ENCODE data around the gene FTCD. TPM values are rescaled to one million over a fixed set of nuclear protein-coding genes. Genes with fewer than 3 reads are reported as not detected.

The FTCD gene
- total and polyA plus RNA-seq, 2 of the 4 experiments (the other 2 are of a cell fraction) = 0.55 TPM; not detected in 1

- Histone ChIP-seq H2BK15ac (ENCODE audit: low read depth, low read length) (no peak overlapping the region), H2AFZ (replicated peaks; ENCODE audit: low read length, poor library complexity) (peak overlapping the region; percentile 26), H2BK20ac (ENCODE audit: low read depth, low read length) (no peak overlapping the region), H2BK5ac (ENCODE audit: low read depth, low read length, poor library complexity, severe bottlenecking) (no peak overlapping the region), H3K18ac (ENCODE audit: low read depth, low read length) (no peak overlapping the region), H3K4me2 (ENCODE audit: low read depth, low read length) (no peak overlapping the region), H2AK5ac (ENCODE audit: low read depth, low read length) (no peak overlapping the region), H4K91ac (ENCODE audit: insufficient read depth, low read depth, low read length) (no peak overlapping the region), H3K9ac (ENCODE audit: low read depth, low read length) (no peak overlapping the region), H4K8ac (ENCODE audit: low read depth in 2 of 2, low read length in 2 of 2) (no peak overlapping the region), H3K4ac (ENCODE audit: low read depth, low read length) (no peak overlapping the region), H3K56ac (ENCODE audit: extremely low read depth, insufficient read depth, low read length) (no peak overlapping the region), H4K5ac (ENCODE audit: low read depth, low read length) (no peak overlapping the region), H3K27me3 (ENCODE audit: control insufficient read depth, insufficient read depth, low read length) (no peaks in the 10 kb centered on the region), H3K27ac (ENCODE audit: insufficient read depth, low read length) (peak overlapping the region; percentile 1; the same call in 1 of the 2 replicates), H3K4me1 (ENCODE audit: control insufficient read depth, insufficient read depth, low read length) (peaks cover 4% of the 10 kb centered on the region), H2BK120ac (ENCODE audit: low read depth, low read length) (no peak overlapping the region), H3K23ac (ENCODE audit: low read depth, low read length) (no peak overlapping the region), H3K14ac (replicated peaks; ENCODE audit: low read depth, low read length) (no peak overlapping the region), H3K9me1 (ENCODE audit: insufficient read depth, low read length) (peaks cover 4% of the 10 kb centered on the region; the same call in 1 of the 2 replicates), H3K9me3 (ENCODE audit: control insufficient read depth, insufficient read depth, low read length) (peaks cover 8% of the 10 kb centered on the region), H4K20me1 (ENCODE audit: insufficient read depth, low read length) (peaks cover 87% of the 10 kb centered on the region), H3K79me1 (ENCODE audit: low read depth in 1 of 2, low read length in 2 of 2) (peaks cover 23 to 66% of the 10 kb centered on the region in 2 experiments), H3K4me3 (ENCODE audit: insufficient read depth, low read depth, low read length) (no peak overlapping the region), H2AK9ac (replicated peaks; ENCODE audit: low read depth, low read length, poor library complexity) (no peak overlapping the region), H3K36me3 (ENCODE audit: control insufficient read depth, insufficient read depth, low read length) (peaks cover 73% of the 10 kb centered on the region)
- TF ChIP-seq, protein P1, sequence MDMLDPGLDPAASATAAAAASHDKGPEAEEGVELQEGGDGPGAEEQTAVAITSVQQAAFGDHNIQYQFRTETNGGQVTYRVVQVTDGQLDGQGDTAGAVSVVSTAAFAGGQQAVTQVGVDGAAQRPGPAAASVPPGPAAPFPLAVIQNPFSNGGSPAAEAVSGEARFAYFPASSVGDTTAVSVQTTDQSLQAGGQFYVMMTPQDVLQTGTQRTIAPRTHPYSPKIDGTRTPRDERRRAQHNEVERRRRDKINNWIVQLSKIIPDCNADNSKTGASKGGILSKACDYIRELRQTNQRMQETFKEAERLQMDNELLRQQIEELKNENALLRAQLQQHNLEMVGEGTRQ (IDR thresholded peaks at IDR 0.05; ENCODE audit: low read depth, low read length) = no peak
- TF ChIP-seq RAD21 (IDR thresholded peaks at IDR 0.05; ENCODE audit: low read length) (no peak), MAFK (IDR thresholded peaks at IDR 0.05; ENCODE audit: low read depth, low read length) (no peak), RCOR1 (IDR thresholded peaks at IDR 0.05; ENCODE audit: insufficient replicate concordance, low read length) (no peak), FOS (IDR thresholded peaks at IDR 0.05; ENCODE audit: low read depth, low read length) (no peak), CHD1 (IDR thresholded peaks at IDR 0.05; ENCODE audit: low read depth, low read length) (no peak), RFX5 (IDR thresholded peaks at IDR 0.05; ENCODE audit: low read depth, low read length) (no peak), CEBPB (IDR thresholded peaks at IDR 0.05; ENCODE audit: low read depth, low read length) (no peak), POLR2A (IDR thresholded peaks at IDR 0.05; ENCODE audit: low read depth, low read length) (no peak), MXI1 (IDR thresholded peaks at IDR 0.05; ENCODE audit: borderline replicate concordance, low read depth, low read length) (no peak), ELK1 (IDR thresholded peaks at IDR 0.05; ENCODE audit: borderline replicate concordance, low read depth, low read length) (no peak), MAZ (IDR thresholded peaks at IDR 0.05; ENCODE audit: borderline replicate concordance, low read depth, low read length) (no peak)
- TF ChIP-seq, protein P2, sequence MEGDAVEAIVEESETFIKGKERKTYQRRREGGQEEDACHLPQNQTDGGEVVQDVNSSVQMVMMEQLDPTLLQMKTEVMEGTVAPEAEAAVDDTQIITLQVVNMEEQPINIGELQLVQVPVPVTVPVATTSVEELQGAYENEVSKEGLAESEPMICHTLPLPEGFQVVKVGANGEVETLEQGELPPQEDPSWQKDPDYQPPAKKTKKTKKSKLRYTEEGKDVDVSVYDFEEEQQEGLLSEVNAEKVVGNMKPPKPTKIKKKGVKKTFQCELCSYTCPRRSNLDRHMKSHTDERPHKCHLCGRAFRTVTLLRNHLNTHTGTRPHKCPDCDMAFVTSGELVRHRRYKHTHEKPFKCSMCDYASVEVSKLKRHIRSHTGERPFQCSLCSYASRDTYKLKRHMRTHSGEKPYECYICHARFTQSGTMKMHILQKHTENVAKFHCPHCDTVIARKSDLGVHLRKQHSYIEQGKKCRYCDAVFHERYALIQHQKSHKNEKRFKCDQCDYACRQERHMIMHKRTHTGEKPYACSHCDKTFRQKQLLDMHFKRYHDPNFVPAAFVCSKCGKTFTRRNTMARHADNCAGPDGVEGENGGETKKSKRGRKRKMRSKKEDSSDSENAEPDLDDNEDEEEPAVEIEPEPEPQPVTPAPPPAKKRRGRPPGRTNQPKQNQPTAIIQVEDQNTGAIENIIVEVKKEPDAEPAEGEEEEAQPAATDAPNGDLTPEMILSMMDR (conservative IDR thresholded peaks at IDR 0.05; ENCODE audit: low read depth, low read length) = no peak
- in situ Hi-C loops (cut with MboI; ENCODE audit: low sequenced_read_pairs) = no loop called here
- ChIA-PET CTCF (interaction anchor here (1.0 kb wide), 1 partner anchor 138 kb away, joined by 3 read pairs; no protein-coding TSS in a partner anchor), POLR2A (ENCODE audit: unreplicated experiment) (interaction anchor here (0.6 kb wide), 1 partner anchor 62 kb away, joined by 4 read pairs; no protein-coding TSS in a partner anchor)
- ATAC-seq (ENCODE audit: low read depth) = peak; percentile 6; the same call in 1 of the 2 replicates
- intact Hi-C loops (cut with micrococcal nuclease) = no loop called here
- dilution Hi-C loops (cut with HindIII; ENCODE audit: low sequenced_read_pairs, unreplicated experiment) = no loop called here
- WGBS, 2 experiments (ENCODE audit: extremely low coverage in 2 of 2, insufficient read length in 1 of 2) = 92% methylated on average over 15 of the region's 20 CpGs; no CpG with 5 or more reads in 1 of the 2 experiments
- no peak for DNase-seq
- BruUV-seq (replicated peaks) = no TSS peak
Measured at GRCh38 chr21:46110499-46111192, 44.7 kb downstream of the FTCD start.
